Activated CD4-positive, alpha-beta T cell treated with anti-CD3 and anti-CD28 coated beads, Interleukin-2, amount 50 U/mL, for 1 hour (primary cell): ENCODE measurements around the gene TWF1.
"Not testable (repeated sequence)": the region's sequence is repeated elsewhere in the genome, so short reads cannot be mapped to it uniquely, and the experiment has no call there.

Experiments used
- DNase-seq: peaks from one replicate; pipeline ENCODE4 v3.0.0-alpha.2; 2020

TWF1 gene

DNA sequence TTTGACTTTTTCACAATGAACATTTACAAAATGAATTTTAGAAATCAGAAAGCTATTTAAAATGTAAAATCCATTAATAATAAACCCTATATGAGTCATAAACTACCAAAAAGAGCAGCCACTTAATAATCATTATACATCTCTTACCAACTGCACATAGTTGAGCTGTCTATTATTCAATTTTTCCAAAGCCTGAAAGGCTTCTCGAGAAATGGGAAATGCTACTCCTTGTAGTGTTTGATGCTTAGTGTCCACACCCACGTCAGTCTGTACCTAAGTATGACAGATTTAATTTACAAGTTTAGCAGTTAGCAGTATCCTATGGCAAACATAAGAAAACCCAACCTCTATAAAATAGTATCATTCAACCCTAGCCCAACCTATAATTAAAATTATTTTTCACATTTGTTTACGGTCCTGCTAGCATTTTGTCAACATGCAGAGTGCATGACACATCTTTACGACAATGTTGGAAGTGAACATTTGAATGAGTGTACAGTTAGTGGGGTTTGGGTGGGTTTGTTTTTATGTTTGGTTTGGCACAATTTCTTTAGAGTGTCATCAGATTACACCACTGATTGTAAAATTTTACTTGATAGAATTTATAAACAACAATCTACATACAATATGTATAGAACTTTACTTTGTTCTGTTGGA lies 8.4 kb downstream of the TWF1 start:
- no peak for DNase-seq

DNA sequence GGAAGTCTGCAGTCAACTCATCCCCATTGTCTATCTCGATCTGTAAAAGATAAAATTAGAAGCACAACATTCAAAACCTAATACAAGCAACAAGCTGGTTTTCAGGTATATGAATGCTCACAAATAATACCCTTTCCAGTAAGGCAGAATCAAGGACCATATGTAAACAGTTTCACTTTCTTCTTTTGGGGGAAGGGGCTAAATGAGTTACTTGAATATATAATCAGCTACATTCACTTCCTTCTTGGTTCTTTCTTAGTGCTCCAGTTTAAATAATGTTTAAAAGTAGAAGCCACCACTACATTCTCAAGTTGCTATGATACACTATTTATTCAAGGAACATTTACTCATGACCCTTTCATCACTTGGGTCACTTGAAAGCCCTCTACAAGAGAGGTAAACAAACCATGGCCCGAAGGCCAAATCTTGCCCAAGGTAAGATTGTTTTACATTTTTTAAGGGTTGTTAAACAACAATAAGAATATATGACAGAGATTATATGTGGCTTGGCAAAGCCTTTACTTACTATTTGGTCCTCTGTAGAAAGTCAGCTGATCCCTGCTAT lies 10.3 kb downstream of the TWF1 start:
- no peak for DNase-seq

DNA sequence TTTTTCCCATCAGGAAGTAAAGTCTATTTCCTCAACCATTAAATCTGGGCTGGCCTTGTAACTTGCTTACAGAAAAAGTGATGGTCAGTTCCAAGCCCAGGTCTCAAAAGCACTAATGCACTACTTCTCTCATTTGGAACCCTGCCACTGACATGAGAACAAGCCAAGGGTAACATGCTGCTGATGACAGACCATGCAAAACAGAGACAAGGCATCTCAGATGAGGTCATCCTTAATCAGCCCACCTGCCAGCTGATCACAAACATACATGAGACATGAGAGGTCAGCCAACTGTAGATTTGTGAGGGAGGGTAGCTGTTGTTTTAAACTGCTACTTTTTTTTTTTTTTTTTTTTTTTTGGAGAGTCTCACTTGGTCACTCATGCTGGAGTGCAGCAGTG lies 16.2 kb downstream of the TWF1 start:
- DNase-seq: no peak

DNA sequence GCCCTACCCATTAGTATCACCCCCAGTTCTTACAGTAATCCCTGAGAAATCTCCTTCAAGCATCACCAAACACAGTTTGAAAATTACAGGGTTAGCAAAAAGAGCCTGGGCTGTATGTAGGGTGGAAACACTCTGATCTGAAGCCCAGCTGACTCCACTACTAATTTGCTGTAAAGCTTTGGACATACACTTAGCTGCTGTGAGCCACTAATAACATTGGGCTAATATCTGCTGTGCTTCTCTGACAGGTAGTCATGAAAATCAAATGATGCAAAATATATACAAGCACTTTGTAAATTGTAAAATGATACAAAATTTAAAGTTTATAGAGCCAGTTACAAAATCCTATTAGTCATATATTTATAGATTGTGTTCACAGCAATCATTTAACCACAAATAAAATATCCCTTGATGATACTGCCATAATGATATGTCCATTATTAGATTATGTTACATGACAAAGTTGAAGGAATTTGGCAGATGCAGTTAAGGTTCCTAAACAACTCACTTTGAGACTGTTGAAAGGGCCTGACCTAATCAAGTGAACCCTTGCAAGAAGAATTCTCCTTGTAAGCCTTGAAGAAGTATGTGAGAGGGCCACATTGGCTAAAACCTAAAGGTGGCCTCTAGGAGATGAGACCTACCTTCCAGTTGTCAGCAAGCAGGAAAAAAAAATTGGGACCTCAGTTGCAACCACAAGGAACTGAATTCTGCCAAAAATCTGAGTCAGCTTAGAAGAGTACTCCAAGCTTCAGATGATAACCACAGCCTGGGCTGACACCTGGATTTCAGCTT lies 19.0 kb downstream of the TWF1 start:
- no peak for DNase-seq

DNA sequence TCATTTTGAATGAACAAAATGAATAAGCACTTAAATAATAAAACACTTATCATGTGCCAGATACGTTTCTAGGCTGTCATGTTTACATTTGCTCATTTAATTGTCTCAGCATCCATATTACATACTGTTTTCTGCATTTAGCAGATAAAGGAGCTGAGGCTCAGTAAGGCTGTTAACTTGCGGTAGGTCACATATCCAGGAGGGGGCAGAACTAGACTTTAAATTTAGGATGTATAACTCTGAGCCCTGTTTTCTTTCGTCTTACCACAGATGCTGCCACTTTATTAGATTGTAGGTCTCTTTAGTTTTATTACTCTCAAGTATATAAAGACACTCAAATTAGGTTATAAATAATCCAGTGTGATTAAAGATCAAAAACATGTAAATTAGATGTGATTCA lies 29.6 kb downstream of the TWF1 start:
- no peak for DNase-seq

DNA sequence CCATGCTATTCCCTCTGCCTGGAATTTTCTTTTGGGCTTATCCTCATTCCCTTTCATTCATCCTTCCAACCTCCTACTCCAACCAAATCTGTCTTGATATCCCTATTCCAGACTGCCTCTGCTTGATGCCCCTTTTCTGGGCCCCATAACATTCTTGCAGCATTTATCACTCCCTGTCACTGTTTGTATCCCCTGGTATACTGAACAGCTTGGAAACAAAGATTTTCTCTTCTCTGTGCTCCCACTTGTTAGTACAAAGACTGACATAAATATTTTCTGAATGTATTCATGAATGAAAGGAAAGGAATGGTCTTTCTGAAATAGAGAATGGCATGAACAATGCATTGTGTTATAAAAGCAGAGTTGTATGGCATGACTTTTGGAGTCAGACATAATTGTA lies 39.8 kb downstream of the TWF1 start:
- no peak for DNase-seq

DNA sequence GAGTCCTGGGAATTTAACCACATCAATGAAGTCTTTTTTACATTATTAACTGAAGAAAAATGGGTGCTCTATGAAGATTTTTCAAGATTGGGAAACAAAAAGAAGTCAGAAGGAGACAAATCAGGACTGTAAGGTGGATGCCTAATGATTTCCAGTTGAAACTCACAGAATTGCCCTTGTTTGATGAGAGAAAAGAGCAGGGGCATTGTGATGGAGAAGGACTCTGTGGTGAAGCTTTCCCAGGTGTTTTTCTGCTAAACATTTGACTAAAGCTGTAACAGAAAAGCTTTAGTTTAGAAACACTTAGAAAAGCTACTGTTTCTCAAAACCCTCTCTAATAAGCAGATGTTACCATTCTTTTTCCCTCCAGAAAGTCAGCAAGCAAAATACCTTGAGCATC lies 41.6 kb downstream of the TWF1 start:
- no peak for DNase-seq

DNA sequence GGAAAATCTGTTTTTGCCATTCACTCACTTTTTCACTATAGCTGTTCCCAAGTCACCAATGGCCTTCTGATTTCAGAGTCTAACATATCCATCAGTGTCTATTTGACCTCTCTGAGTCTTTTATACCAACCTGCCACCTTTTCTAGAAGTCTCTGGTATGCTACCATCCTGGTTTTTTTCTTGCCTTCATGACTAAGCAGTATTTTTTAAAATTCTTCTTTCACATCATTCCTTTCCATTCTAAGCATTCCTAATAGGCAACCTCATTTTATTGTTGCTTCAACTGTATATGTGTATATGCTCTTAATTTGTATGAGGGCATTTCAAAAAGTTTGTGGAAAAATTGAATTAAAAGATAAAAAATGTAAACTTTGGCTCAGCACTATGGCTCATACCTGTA lies 42.3 kb downstream of the TWF1 start:
- DNase-seq: no peak

DNA sequence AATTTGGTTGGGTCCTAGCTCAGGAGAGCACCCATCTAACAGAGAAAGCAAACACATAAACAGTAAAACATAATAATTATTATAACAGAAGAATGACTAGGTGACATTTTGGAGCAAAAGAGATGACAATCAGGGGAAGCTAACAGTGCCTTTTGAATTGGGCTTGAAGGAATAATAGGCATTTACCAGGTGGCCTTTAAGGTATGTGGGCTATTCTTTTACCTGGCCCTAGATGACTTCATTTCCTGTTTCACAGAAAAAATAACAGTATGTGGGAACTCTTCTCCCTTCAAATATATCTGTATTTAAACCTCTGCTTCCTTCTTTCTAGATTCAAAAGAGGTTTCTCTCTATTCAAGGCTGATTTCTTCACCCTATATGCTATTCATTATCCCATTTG lies 43.5 kb downstream of the TWF1 start:
- DNase-seq: no peak

DNA sequence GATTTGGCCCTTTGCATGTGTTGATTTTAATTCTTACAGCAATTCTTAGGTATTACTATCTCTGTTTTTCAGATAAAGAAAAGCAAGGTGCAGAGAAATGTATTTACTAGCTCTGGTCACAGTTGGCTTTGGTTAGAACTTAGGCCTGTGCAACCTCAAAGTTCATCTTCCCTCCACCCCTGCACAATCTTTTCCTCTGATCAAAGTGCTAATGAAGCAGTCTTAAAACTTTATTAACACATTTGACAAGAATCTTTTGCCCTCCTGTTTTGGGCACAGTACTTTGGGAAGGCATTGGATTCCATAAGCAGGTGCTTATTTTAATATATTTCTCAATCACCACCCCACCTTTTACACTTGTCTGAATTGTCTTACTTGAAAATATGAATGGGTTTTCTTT lies 44.6 kb downstream of the TWF1 start:
- no peak for DNase-seq

DNA sequence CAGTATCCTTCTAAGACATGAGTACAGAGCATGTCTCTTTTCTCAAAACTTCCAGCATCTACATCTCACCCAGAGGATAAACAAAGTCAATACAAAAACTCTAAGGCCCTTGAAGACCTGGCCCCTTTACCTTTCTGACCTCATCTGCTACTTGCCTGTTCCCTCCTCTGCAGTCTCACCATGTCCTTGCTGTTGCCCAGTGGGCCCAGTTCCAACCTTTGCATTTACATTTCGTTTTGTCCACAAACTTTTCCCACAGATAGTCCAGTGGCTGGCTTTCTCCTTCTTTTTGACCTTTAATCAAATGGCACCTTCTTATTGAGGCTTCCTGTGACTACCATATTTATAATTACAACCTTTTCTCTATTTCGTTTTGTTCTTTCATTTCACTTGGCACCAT lies 45.7 kb downstream of the TWF1 start:
- DNase-seq: no peak

DNA sequence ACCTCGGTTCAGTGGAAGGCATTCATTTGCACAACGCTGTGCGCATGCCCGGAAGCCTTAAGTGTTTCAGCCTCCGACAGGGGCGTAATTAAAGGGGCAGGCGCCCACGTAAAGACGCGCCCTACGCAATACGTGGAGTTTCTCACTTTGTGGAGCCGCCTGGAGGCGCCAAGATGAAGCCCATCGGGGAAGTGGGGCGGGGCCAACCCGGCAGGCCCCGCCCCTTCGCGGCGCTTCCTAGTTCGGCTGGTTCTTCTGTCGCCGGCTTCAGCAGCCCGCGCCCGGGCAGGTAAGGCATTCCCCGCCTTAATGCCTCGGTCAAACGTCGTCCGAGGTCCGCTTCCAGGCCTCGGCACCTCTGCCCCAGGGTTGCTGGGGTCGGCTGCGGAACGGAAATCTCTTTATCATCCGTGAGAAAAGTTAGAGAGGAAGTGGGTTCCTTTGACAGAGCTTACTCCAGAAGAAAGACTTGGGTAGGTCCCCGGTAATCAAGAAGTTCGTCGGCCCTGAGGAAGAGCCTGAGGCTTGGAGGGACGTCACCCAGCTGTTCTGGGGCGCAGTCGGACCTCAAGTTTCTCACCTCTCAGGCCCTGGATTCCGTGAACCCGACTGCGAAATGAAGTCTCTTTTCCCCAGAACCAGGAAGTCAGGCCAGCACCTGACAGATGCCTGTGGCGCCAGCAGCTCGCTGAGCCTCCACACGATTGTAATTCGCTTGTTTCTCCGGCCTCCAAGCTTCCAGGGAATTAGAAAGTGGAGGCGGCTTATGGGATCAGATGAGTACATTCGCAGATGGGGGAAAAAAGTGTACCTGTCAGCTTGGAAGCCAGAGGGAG lies 47.2 kb downstream of the TWF1 start, which contains the start of the genes IRAK4 and PUS7L:
IRAK4 (plus strand) TSS at position 224 of the 836 bp plus-strand sequence. CDS start 9,161 bp downstream, outside the sequence.
PUS7L (minus strand) TSS at position 63 of the 836 bp plus-strand sequence. CDS start 3,545 bp downstream, outside the sequence.
- DNase-seq: peak; percentile 94

DNA sequence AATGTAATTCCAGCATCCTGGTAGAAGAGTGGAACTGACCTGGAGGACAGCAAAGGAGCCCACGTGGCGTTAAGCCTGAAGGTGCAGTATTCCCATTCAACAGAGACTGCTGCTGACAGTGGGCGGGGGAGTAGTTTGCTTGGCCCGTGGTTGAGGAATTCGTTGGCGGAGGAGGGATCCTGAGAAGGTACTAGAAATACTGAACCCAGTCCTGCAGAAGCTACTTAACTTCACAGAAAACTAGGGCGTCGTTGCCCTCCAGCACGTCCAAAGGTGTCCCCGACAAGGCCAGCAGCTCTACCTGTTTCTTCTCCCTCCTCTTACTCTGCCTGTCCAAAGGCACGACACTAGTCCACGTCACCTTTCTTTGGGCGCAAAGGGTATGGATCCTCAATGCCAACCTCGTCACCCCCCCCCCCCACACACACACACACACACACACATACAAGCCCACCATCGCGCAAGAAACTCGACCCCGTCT lies 47.8 kb downstream of the TWF1 start:
- no peak for DNase-seq

DNA sequence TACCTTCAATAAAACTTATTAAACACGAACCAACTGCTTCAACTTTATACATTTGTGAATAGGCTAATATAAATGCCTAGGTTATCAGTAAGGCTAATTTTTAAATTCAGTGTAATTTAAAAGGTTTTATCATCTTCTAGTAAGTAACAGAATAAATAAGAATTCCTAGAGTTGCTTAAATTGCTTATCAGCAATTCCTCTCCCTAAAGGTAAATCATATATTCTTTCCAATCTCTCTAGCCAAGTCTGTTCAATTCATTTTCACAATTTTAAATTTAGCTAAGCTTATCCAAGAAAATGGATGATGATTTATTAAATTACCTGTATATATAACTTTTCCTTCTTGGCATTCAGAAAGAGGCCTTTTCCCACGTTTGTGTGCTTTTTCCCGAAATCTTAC lies 52.1 kb downstream of the TWF1 start:
- DNase-seq: no peak

DNA sequence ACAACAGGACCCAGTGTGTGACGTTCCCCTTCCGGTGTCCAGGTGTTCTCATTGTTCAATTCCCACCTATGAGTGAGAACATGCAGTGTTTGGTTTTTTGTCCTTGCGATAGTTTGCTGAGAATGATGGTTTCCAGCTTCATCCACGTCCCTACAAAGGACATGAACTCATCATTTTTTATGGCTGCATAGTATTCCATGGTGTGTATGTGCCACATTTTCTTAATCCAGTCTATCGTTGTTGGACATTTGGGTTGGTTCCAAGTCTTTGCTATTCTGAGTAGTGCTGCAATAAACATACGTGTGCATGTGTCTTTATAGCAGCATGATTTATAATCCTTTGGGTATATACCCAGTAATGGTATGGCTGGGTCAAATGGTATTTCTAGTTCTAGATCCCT lies 54.8 kb downstream of the TWF1 start:
- not testable (repeated sequence) for DNase-seq

DNA sequence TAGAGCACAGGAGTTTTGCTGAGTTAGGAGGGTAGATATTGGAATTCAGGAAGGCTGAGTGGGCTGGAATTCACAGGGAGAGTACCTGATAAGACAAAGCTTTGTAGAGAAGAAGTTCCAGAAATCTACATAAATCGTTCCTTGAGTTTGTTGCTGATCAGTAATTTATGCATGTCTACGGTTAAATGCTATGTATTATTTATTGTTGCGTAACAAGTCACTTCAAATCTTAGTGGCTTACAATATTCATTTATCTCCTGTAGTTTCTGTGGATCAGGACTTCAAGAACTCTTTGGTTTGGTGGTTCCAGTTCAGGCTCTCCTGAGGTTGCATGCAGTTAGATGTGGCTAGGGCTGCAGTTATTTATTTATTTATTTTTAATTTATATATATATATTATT lies 55.3 kb downstream of the TWF1 start:
- no peak for DNase-seq

DNA sequence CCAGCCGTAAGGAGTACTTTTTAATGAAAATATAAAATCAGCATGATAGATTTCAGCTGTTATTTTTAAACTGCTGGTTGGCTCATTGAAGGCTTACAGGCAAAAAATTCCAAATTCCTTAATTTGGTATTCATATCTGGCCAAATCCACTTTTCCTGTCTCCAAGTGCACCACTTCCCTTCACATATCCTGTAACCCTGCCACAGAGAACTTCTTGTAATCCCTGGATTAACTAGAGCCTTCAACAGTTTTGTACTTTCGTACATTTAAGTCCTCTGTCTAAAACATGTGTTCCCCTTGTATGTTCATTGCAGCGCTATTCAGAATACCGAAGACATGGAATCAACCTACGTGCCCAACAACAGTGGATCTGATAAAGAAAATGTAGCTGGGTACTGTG lies 57.1 kb downstream of the TWF1 start:
- DNase-seq: no peak

DNA sequence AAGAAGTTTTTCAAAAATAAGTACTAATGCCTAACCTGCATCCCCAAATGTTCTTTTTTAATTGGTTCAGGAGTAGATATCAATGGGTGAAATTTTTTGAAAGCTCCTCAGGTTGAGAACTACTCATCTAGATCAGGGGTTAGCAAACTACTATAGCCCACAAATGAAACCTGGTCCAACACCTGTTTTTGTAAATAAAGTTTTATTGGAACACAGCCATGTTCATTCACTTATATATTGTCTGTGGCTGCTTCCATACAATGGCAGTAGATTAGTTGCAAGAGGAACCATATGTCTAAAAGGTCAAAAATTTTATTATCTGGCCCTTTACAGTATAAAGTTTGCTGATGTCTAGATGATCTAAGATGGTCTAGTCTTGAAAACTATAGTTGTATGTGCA lies 61.3 kb downstream of the TWF1 start:
- DNase-seq: no peak
